ENCODE results near the gene KIF25.

The KIF25 gene

DNA sequence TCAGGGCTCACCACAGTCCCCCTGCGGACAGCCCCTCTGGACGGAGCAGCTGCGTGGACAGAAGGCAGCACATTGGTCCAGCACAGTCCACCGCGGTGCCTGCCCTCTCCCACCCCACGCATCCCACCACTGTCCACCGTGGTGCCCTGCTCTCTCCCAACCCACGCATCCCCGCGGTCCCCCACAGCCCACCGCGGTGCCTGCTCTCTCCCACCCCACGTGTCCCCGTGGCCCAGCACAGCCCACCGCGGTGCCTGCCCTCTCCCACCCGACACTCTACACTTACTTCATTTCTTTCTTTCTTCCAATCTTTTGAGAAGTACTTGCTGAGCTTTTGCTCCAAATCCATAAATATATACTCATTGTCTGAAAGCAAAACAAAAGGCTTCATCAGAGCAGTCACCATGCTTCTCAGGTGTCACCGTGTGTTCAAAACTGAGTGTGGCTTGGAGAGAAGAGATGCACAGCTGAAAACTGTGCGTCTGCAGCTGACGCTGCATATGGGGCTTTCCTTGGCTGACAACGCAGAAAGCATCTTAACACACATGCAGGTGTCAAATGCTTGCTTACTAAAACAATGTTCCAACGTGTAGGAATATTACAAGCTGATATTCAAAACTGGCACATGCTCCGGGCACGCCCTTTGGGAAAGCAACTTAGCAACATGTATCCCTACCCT, 69.7 kb downstream of the KIF25 start:
- H3K4me3 ChIP-seq (ENCODE audit: low read depth, low read length) = no peak overlapping the region
- no peak for DNase-seq (ENCODE audit: low read depth)
- TF ChIP-seq POLR2A (IDR thresholded peaks at IDR 0.05; ENCODE audit: extremely low read depth, insufficient read length) (no peak), CTCF (IDR thresholded peaks at IDR 0.05; ENCODE audit: low read depth, low read length) (no peak), MYC (IDR thresholded peaks at IDR 0.05; ENCODE audit: low read depth, low read length) (no peak)
- TF ChIP-seq, protein P1, sequence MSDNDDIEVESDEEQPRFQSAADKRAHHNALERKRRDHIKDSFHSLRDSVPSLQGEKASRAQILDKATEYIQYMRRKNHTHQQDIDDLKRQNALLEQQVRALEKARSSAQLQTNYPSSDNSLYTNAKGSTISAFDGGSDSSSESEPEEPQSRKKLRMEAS (IDR thresholded peaks at IDR 0.05; ENCODE audit: low read depth, low read length) = no peak

GRCh38 chr6:168070804-168071203, 73.3 kb downstream of the KIF25 start:
- no peak for DNase-seq (ENCODE audit: low read depth)
- no peak overlapping the region for H3K4me3 ChIP-seq (ENCODE audit: low read depth, low read length)
- TF ChIP-seq MYC (IDR thresholded peaks at IDR 0.05; ENCODE audit: low read depth, low read length) = no peak
- TF ChIP-seq POLR2A (IDR thresholded peaks at IDR 0.05; ENCODE audit: extremely low read depth, insufficient read length) = no peak
- TF ChIP-seq, protein P1 (IDR thresholded peaks at IDR 0.05; ENCODE audit: low read depth, low read length) = no peak
- no peak for TF ChIP-seq CTCF (IDR thresholded peaks at IDR 0.05; ENCODE audit: low read depth, low read length)

DNA sequence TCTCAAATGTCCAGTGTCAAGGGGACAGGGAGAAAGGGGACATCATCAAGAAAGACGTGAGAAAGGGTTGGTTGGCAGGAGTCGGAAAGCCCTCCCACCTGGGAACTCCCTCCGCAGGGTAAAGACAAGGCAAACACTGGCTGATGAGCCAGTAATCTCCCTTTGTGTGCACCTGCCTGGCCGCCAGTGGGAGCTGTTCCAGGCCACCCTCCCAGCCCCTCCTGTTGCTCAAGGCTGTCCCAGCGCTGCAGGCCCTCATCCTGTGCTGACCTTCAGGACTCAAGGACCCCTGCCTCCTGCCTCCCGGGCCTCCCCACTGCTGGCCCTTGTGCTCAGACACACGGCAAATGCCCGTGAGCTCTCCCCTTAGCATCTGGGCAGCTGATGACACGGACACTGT, 74.1 kb downstream of the KIF25 start:
- DNase-seq (ENCODE audit: low read depth) = no peak
- H3K4me3 ChIP-seq (ENCODE audit: low read depth, low read length) = no peak overlapping the region
- no peak for TF ChIP-seq POLR2A (IDR thresholded peaks at IDR 0.05; ENCODE audit: extremely low read depth, insufficient read length)
- TF ChIP-seq, protein P1 (IDR thresholded peaks at IDR 0.05; ENCODE audit: low read depth, low read length) = no peak
- TF ChIP-seq MYC (IDR thresholded peaks at IDR 0.05; ENCODE audit: low read depth, low read length) = no peak
- no peak for TF ChIP-seq CTCF (IDR thresholded peaks at IDR 0.05; ENCODE audit: low read depth, low read length)

- DNase-seq (ENCODE audit: low read depth) = no peak
- TF ChIP-seq, protein P1 (IDR thresholded peaks at IDR 0.05; ENCODE audit: low read depth, low read length) = no peak
- TF ChIP-seq MYC (IDR thresholded peaks at IDR 0.05; ENCODE audit: low read depth, low read length) = no peak
- no peak for TF ChIP-seq CTCF (IDR thresholded peaks at IDR 0.05; ENCODE audit: low read depth, low read length)
- TF ChIP-seq POLR2A (IDR thresholded peaks at IDR 0.05; ENCODE audit: extremely low read depth, insufficient read length) = no peak
- H3K4me3 ChIP-seq (ENCODE audit: low read depth, low read length) = no peak overlapping the region
These were observed 74.8 kb downstream of the KIF25 start for GRCh38 chr6:168072261-168072660.

DNA sequence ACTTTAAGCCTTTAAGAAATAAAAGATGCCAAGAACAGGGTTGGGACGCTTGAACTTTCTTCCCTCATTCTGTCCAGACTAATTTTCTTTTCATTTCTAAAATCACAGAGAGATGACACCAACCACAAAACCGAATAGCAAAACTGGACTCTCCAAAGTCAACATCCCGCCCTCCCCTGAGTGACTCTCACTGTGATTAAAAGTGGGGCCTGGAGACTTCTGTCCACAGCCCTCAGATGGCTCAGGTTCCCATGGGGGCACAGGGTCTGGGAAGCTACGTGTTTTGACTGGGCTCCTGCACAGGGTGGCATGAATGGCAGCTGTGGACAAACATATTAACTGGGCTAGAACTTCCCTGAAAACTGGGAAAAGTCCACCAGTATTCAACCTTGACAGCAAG, 75.3 kb downstream of the KIF25 start:
- H3K4me3 ChIP-seq (ENCODE audit: low read depth, low read length) = no peak overlapping the region
- DNase-seq (ENCODE audit: low read depth) = no peak
- TF ChIP-seq MYC (IDR thresholded peaks at IDR 0.05; ENCODE audit: low read depth, low read length) (no peak), CTCF (IDR thresholded peaks at IDR 0.05; ENCODE audit: low read depth, low read length) (no peak), POLR2A (IDR thresholded peaks at IDR 0.05; ENCODE audit: extremely low read depth, insufficient read length) (no peak)
- TF ChIP-seq, protein P1 (IDR thresholded peaks at IDR 0.05; ENCODE audit: low read depth, low read length) = no peak
